ENCODE results near the gene CHRNE. TPM values are rescaled to one million over a fixed set of nuclear protein-coding genes. Genes with fewer than 3 reads are reported as not detected.
A peak's percentile ranks its signal among the peaks of the same experiment; 100 is the strongest.

CHRNE gene
- total and polyA plus RNA-seq, 2 of the 13 experiments (the other 11 are each of a cell fraction or from before 2014, with no cell fraction given) = 0.53 to 0.59 TPM

DNA sequence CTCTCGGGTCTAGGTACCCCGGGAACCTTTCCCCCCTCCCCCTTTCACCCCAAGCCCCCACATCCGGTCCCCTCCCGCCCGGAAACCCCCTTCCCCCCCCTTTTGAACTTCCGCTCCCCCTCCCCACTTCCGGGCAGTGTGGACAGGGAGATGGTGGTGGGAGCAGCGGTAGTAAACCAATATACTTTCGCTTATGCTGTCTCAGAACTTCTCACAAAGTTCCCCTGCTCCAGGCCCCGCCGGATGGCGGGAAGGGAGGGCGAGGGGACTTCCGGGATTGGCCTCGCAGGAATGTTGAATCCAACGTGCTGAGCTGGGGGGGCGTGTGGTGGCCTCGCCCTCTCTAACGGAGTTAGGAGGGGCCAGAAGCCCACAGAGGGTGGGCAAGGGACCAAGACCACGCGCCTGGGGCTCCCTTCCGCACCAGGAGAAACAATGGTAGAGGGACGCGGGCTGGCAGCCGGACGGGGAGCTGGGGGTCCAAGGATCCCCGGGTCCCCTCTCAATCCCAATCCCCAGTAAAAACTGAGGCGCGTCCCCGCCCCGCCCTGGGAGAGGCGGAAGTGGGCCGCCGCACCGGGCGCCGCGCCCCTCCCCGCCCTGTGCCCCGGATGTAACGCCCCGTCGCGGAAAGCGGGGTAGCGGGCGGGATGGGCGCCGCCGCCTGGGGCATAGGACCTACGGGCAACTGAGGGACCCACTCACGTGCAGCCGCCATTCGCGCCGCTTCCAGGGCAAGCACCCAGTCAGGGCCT, 44.7 kb upstream of the CHRNE start (continued):
- TF ChIP-seq ZNF530 (CRISPR knock-in tag; IDR thresholded peaks at IDR 0.05; ENCODE audit: low read depth) (no peak), PAWR (CRISPR knock-in tag; IDR thresholded peaks at IDR 0.05; ENCODE audit: borderline replicate concordance) (no peak), XBP1 (CRISPR knock-in tag; IDR thresholded peaks at IDR 0.05) (no peak), POLR2AphosphoS5 (IDR thresholded peaks at IDR 0.05; ENCODE audit: low read depth, low read length) (peak; percentile 55; the same call in 1 of the 2 replicates), FOXM1 (CRISPR knock-in tag; IDR thresholded peaks at IDR 0.05) (no peak), ARNT2 (CRISPR knock-in tag; IDR thresholded peaks at IDR 0.05; ENCODE audit: low read depth) (peak; percentile 32; the same call in 1 of the 2 replicates), ZNF605 (CRISPR knock-in tag; IDR thresholded peaks at IDR 0.05) (no peak), SP4 (CRISPR knock-in tag; IDR thresholded peaks at IDR 0.05) (no peak), SNAPC2 (CRISPR knock-in tag; IDR thresholded peaks at IDR 0.05) (no peak), HMG20B (CRISPR knock-in tag; conservative IDR thresholded peaks at IDR 0.05) (no peak)
- TF ChIP-seq, protein P1, sequence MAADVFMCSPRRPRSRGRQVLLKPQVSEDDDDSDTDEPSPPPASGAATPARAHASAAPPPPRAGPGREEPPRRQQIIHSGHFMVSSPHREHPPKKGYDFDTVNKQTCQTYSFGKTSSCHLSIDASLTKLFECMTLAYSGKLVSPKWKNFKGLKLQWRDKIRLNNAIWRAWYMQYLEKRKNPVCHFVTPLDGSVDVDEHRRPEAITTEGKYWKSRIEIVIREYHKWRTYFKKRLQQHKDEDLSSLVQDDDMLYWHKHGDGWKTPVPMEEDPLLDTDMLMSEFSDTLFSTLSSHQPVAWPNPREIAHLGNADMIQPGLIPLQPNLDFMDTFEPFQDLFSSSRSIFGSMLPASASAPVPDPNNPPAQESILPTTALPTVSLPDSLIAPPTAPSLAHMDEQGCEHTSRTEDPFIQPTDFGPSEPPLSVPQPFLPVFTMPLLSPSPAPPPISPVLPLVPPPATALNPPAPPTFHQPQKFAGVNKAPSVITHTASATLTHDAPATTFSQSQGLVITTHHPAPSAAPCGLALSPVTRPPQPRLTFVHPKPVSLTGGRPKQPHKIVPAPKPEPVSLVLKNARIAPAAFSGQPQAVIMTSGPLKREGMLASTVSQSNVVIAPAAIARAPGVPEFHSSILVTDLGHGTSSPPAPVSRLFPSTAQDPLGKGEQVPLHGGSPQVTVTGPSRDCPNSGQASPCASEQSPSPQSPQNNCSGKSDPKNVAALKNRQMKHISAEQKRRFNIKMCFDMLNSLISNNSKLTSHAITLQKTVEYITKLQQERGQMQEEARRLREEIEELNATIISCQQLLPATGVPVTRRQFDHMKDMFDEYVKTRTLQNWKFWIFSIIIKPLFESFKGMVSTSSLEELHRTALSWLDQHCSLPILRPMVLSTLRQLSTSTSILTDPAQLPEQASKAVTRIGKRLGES (CRISPR knock-in tag; IDR thresholded peaks at IDR 0.05; ENCODE audit: borderline replicate concordance) = no peak
- TF ChIP-seq, protein P2, sequence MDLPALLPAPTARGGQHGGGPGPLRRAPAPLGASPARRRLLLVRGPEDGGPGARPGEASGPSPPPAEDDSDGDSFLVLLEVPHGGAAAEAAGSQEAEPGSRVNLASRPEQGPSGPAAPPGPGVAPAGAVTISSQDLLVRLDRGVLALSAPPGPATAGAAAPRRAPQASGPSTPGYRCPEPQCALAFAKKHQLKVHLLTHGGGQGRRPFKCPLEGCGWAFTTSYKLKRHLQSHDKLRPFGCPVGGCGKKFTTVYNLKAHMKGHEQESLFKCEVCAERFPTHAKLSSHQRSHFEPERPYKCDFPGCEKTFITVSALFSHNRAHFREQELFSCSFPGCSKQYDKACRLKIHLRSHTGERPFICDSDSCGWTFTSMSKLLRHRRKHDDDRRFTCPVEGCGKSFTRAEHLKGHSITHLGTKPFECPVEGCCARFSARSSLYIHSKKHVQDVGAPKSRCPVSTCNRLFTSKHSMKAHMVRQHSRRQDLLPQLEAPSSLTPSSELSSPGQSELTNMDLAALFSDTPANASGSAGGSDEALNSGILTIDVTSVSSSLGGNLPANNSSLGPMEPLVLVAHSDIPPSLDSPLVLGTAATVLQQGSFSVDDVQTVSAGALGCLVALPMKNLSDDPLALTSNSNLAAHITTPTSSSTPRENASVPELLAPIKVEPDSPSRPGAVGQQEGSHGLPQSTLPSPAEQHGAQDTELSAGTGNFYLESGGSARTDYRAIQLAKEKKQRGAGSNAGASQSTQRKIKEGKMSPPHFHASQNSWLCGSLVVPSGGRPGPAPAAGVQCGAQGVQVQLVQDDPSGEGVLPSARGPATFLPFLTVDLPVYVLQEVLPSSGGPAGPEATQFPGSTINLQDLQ (CRISPR knock-in tag; IDR thresholded peaks at IDR 0.05) = no peak
- TF ChIP-seq, protein P3, sequence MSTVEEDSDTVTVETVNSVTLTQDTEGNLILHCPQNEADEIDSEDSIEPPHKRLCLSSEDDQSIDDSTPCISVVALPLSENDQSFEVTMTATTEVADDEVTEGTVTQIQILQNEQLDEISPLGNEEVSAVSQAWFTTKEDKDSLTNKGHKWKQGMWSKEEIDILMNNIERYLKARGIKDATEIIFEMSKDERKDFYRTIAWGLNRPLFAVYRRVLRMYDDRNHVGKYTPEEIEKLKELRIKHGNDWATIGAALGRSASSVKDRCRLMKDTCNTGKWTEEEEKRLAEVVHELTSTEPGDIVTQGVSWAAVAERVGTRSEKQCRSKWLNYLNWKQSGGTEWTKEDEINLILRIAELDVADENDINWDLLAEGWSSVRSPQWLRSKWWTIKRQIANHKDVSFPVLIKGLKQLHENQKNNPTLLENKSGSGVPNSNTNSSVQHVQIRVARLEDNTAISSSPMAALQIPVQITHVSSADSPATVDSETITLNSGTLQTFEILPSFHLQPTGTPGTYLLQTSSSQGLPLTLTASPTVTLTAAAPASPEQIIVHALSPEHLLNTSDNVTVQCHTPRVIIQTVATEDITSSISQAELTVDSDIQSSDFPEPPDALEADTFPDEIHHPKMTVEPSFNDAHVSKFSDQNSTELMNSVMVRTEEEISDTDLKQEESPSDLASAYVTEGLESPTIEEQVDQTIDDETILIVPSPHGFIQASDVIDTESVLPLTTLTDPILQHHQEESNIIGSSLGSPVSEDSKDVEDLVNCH (CRISPR knock-in tag; IDR thresholded peaks at IDR 0.05) = no peak
- TF ChIP-seq, protein P4, sequence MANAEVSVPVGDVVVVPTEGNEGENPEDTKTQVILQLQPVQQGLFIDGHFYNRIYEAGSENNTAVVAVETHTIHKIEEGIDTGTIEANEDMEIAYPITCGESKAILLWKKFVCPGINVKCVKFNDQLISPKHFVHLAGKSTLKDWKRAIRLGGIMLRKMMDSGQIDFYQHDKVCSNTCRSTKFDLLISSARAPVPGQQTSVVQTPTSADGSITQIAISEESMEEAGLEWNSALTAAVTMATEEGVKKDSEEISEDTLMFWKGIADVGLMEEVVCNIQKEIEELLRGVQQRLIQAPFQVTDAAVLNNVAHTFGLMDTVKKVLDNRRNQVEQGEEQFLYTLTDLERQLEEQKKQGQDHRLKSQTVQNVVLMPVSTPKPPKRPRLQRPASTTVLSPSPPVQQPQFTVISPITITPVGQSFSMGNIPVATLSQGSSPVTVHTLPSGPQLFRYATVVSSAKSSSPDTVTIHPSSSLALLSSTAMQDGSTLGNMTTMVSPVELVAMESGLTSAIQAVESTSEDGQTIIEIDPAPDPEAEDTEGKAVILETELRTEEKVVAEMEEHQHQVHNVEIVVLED (CRISPR knock-in tag; IDR thresholded peaks at IDR 0.05; ENCODE audit: borderline replicate concordance) = peak; percentile 45; the same call in 1 of the 2 replicates
- TF ChIP-seq, protein P5, sequence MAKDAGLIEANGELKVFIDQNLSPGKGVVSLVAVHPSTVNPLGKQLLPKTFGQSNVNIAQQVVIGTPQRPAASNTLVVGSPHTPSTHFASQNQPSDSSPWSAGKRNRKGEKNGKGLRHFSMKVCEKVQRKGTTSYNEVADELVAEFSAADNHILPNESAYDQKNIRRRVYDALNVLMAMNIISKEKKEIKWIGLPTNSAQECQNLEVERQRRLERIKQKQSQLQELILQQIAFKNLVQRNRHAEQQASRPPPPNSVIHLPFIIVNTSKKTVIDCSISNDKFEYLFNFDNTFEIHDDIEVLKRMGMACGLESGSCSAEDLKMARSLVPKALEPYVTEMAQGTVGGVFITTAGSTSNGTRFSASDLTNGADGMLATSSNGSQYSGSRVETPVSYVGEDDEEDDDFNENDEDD (CRISPR knock-in tag; IDR thresholded peaks at IDR 0.05; ENCODE audit: borderline replicate concordance) = peak; percentile 58; the same call in 1 of the 2 replicates
- TF ChIP-seq, protein P6, sequence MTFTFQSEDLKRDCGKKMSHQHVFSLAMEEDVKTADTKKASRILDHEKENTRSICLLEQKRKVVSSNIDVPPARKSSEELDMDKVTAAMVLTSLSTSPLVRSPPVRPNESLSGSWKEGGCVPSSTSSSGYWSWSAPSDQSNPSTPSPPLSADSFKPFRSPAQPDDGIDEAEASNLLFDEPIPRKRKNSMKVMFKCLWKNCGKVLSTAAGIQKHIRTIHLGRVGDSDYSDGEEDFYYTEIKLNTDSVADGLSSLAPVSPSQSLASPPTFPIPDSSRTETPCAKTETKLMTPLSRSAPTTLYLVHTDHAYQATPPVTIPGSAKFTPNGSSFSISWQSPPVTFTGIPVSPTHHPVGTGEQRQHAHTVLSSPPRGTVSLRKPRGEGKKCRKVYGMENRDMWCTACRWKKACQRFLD (CRISPR knock-in tag; IDR thresholded peaks at IDR 0.05; ENCODE audit: borderline replicate concordance) = no peak
